Lung (tissue), 12 donors: ENCODE results near the gene TMEM135. TPM values are rescaled to one million over a fixed set of nuclear protein-coding genes. Genes with fewer than 3 reads are reported as not detected.

Experiments used
- ATAC-seq: fragments of 200-7000 bp; cut with Tn5 transposase; one replicate; pipeline ENCODE4 v1.9.1; 2020; ENCODE audit warnings: moderate number of reproducible peaks; ENCODE audit not compliant: insufficient read depth, low FRiP score
- DNase-seq, 3 donors: peaks; one replicate each; pipeline ENCODE4 v3.0.0-alpha.2; 2013 to 2017
- H3K27ac ChIP-seq, 2 donors: one replicate each; pipeline ENCODE4 v1.5.1; 2013; ENCODE audit warnings: mild to moderate bottlenecking in 2 of 2, moderate library complexity in 2 of 2, control low read depth in 1 of 2, inconsistent platforms in 1 of 2, low read depth in 1 of 2, low read length in 1 of 2
- H3K27me3 ChIP-seq, 3 donors: one replicate each; pipeline ENCODE4 v1.5.1; 2013; ENCODE audit warnings: low read length in 2 of 3; ENCODE audit not compliant: control insufficient read depth in 3 of 3, insufficient read depth in 3 of 3
- H3K36me3 ChIP-seq, 4 donors: one replicate each; pipeline ENCODE4 v1.5.1; 2013; ENCODE audit warnings: low read length in 4 of 4, mild to moderate bottlenecking in 1 of 4, moderate library complexity in 1 of 4; ENCODE audit not compliant: control insufficient read depth in 4 of 4, insufficient read depth in 4 of 4
- H3K4me1 ChIP-seq, 5 donors: one replicate each; pipeline ENCODE4 v1.5.1; 2013; ENCODE audit warnings: low read length in 5 of 5, mild to moderate bottlenecking in 2 of 5, moderate library complexity in 1 of 5; ENCODE audit not compliant: control insufficient read depth in 5 of 5, insufficient read depth in 5 of 5
- H3K4me3 ChIP-seq: one replicate; pipeline ENCODE4 v1.5.1; 2013; ENCODE audit warnings: mild to moderate bottlenecking, control low read depth, moderate library complexity
- H3K9ac ChIP-seq, 2 donors: one replicate each; pipeline ENCODE4 v1.5.1; 2013; ENCODE audit warnings: low read length in 2 of 2, control low read depth in 1 of 2; ENCODE audit not compliant: insufficient read depth in 1 of 2
- H3K9me3 ChIP-seq, 4 donors: one replicate each; pipeline ENCODE4 v1.5.1; 2013; ENCODE audit warnings: low read length in 3 of 4, mild to moderate bottlenecking in 1 of 4, moderate library complexity in 1 of 4; ENCODE audit not compliant: control insufficient read depth in 4 of 4, insufficient read depth in 3 of 4
- WGBS, 2 donors: extraction: QIAGEN DNeasy Blood & Tissue Kit; methylation state at CpG; one replicate each; pipeline ENCODE4 v1.1.7; 2013; 5-methylcytosine and 5-hydroxymethylcytosine counted together
- polyA plus RNA-seq, 2 donors: library from polyadenylated mRNA; stranded (reverse); fragments of 200-250 nt; gene quantifications; one replicate each; pipeline ENCODE4 v1.2.1, GENCODE V29; 2013
- total RNA-seq, 2 donors: library from RNA; depleted of rRNA in 1 of 2; stranded (reverse); fragments of >200 nt in 1 of 2; gene quantifications; one replicate each; pipeline ENCODE4 v1.2.1, GENCODE V29; 2014 to 2021
- TF ChIP-seq, protein P1 (sequence below): IDR thresholded peaks from 2 replicates; pipeline ENCODE4 v1.5.1; 2012; ENCODE audit warnings: mild to moderate bottlenecking; ENCODE audit errors: control extremely low read depth, extremely low read depth
- donor health status: control.
- donor health status: control.
- donor health status: Bipolar disorder and iron deficiency.
- donor health status: healthy.
- donor health status: DM: yes; HTN: yes; CAD: no.

The TMEM135 gene
- total and polyA plus RNA-seq, 4 donors = 5.9 to 42.0 (median 11.5) TPM

DNA sequence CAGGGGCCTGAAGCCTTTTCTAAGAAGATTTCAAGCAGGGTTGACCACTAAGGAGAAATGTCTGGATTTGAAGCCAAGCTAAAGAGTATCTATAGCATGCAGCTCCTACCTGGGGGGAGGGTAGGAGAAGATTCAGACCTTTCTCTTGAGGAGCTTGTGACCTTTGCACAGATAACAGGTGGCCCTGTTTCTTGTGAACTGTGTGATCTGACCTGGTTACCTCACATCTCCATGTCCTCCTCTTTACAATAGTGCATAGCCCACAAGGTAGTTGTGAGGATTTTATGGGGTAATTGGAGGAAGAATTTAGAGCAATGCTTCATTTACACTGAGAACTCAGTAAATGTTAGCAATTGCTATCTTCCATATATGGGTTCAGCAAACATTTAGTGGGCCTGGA is 310.1 kb downstream of the TMEM135 start:
- no peaks in the 10 kb centered on the region for H3K9me3 ChIP-seq
- no peak overlapping the region for H3K9ac ChIP-seq
- H3K36me3 ChIP-seq = no peaks in the 10 kb centered on the region
- no peak for ATAC-seq
- H3K4me3 ChIP-seq = no peak overlapping the region
- TF ChIP-seq, protein P1, sequence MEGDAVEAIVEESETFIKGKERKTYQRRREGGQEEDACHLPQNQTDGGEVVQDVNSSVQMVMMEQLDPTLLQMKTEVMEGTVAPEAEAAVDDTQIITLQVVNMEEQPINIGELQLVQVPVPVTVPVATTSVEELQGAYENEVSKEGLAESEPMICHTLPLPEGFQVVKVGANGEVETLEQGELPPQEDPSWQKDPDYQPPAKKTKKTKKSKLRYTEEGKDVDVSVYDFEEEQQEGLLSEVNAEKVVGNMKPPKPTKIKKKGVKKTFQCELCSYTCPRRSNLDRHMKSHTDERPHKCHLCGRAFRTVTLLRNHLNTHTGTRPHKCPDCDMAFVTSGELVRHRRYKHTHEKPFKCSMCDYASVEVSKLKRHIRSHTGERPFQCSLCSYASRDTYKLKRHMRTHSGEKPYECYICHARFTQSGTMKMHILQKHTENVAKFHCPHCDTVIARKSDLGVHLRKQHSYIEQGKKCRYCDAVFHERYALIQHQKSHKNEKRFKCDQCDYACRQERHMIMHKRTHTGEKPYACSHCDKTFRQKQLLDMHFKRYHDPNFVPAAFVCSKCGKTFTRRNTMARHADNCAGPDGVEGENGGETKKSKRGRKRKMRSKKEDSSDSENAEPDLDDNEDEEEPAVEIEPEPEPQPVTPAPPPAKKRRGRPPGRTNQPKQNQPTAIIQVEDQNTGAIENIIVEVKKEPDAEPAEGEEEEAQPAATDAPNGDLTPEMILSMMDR = no peak
- H3K4me1 ChIP-seq = peaks cover 0 to 9% (median under 1%) of the 10 kb centered on the region in 5 donors
- no peak for DNase-seq
- no peaks in the 10 kb centered on the region for H3K27me3 ChIP-seq
- H3K27ac ChIP-seq = no peak overlapping the region

DNA sequence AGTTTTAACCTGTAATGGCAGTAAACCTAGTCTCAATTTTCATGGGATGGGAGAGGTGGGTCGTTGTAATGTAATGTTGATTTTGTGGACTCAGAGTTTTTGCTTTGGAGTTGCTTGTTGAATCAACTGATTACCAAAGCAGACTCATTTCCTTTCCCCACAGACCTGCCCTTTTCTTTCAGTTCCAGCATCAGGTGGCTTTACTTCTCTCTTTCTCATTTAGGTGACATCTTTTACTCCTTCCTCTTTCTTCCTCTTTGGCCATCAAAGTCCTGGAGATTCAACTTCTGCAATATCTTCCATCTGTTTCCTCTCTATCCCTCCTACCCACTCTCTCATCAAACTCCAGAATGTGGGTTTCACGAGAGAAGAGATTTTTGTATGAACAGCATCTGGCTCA is 313.9 kb downstream of the TMEM135 start:
- ATAC-seq (no peak), DNase-seq (no peak)
- Histone ChIP-seq H3K9me3 (no peaks in the 10 kb centered on the region), H3K36me3 (no peaks in the 10 kb centered on the region), H3K27me3 (no peaks in the 10 kb centered on the region), H3K9ac (no peak overlapping the region), H3K27ac (no peak overlapping the region), H3K4me3 (no peak overlapping the region), H3K4me1 (peaks cover 0 to 41% (median 3%) of the 10 kb centered on the region in 5 donors)
- WGBS, 2 donors = 17 to 39% methylated on average over 2 of the region's 2 CpGs
- TF ChIP-seq, protein P1 = no peak

DNA sequence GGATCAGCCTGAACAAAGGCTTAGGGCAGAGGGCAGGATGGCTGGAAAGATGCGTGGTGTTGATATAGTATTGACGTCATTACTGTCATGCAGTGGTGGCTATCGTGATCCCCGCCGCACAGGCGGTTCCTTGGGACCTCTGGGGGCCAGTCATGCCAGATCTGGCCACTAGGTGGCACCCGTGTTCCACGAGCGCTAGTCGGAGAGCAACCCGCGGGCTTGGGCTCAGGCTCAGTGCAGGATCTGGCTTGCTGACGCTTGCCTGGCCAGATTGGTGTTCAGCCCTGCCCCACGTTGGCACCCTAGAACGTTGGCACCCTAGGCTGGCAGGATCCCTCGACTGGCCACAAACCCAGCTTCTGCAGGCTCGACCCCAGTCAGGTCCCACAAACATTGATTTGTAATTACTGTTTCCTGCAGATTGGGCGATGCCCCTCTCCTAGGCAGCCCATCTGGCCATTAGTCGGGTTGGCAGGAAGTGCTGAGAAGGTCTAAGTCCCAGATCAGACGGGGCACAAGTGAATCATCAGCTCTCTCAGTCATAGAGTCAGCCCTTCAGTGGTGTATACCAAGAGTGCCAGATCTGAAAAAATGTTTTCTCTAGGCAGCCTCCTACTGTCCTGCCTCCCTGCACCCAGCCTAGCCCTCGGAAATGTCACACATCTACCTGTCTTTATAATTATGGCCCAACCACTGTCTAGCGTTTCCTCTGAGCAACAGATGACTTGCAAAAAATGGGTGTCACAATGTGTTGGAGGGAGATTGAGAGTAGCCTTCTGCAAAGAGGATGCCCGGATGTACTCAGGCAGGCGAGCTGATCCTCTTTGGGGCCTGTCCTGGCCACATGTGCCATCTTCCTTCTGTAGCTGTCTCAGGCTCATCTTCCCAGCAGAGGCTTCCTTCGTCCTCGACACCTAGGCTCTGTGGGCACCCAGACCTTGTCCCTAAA is 315.3 kb downstream of the TMEM135 start:
- WGBS, 2 donors = 11 to 21% methylated on average over 25 to 26 of the region's 26 CpGs
- peaks cover 0 to 42% (median 5%) of the 10 kb centered on the region in 5 donors for H3K4me1 ChIP-seq
- DNase-seq = peak; percentile 81 to 86 (median 84)

More for the DNA sequence above, 315.3 kb downstream of the TMEM135 start:
- Histone ChIP-seq H3K27me3 (no peaks in the 10 kb centered on the region), H3K4me3 (no peak overlapping the region), H3K9me3 (no peaks in the 10 kb centered on the region), H3K9ac (no peak overlapping the region), H3K36me3 (no peaks in the 10 kb centered on the region), H3K27ac (no peak overlapping the region)
- ATAC-seq = peak; percentile 93
- TF ChIP-seq, protein P1 = peak; percentile 97
